Tibial artery (tissue), 4 donors: ENCODE measurements around the gene HAAO.
"Not testable (repeated sequence)": the region's sequence is repeated elsewhere in the genome, so short reads cannot be mapped to it uniquely, and the experiment has no call there.

Source experiments
- DNase-seq, 2 donors: peaks; one replicate each; pipeline ENCODE4 v3.0.0-alpha.2; 2019
- H3K27ac ChIP-seq, 2 donors: fragments of 200-600 bp; sonication (generic) in 1 of 2; 1 replicate in 1 of 2; 2 replicates in 1 of 2; pipeline ENCODE4 v1.5.1; 2018 to 2019; ENCODE audit warnings: mild to moderate bottlenecking in 1 of 2
- H3K27me3 ChIP-seq, 2 donors: fragments of 200-600 bp; sonication (generic) in 1 of 2; one replicate each; pipeline versions ENCODE4 v1.5.1 to v1.6.0; 2016 to 2019
- H3K36me3 ChIP-seq, 3 donors: fragments of 200-600 bp; sonication (generic) in 2 of 3; one replicate each; pipeline ENCODE4 v1.5.1; 2016 to 2019; ENCODE audit warnings: mild to moderate bottlenecking in 2 of 3
- H3K4me1 ChIP-seq, 4 donors: fragments of 200-600 bp; sonication (generic) in 2 of 4; 1 replicate in 3 of 4; 2 replicates in 1 of 4; pipeline ENCODE4 v1.5.1; 2016 to 2019
- H3K4me3 ChIP-seq, 2 donors: fragments of 200-600 bp; sonication (generic) in 1 of 2; 1 replicate in 1 of 2; 2 replicates in 1 of 2; pipeline ENCODE4 v1.5.1; 2018 to 2019; ENCODE audit warnings: mild to moderate bottlenecking in 2 of 2
- H3K9me3 ChIP-seq, 3 donors: fragments of 200-600 bp; sonication (generic) in 1 of 3; one replicate each; pipeline ENCODE4 v1.5.1; 2016 to 2019
- CTCF ChIP-seq, 2 experiments: fragments of 200-600 bp in 1 of 2; fragments of 450-650 bp in 1 of 2; IDR thresholded peaks; one replicate each; pipeline ENCODE4 v1.5.1; 2017 to 2019; ENCODE audit warnings: antibody characterized with exemption in 2 of 2, mild to moderate bottlenecking in 1 of 2, moderate library complexity in 1 of 2
- intact Hi-C: fragments of 100-400 bp; cut with DNase I; formaldehyde crosslinking; loops from one replicate; pipeline ENCODE4 v1.15.0; 2023; ENCODE audit warnings: low total_unique reads

The HAAO gene

GRCh38 chr2:42835577-42836371, 43.4 kb upstream of the HAAO start:
- no peak overlapping the region for H3K4me3 ChIP-seq
- no peak for TF ChIP-seq CTCF (IDR thresholded peaks at IDR 0.05)
- H3K9me3 ChIP-seq, result no peaks in the 10 kb centered on the region
- peaks cover 0 to 21% (median 11%) of the 10 kb centered on the region in 4 donors for H3K4me1 ChIP-seq
- intact Hi-C loops, result no loop called here
- peak overlapping the region; percentile 20 to 30 for H3K27ac ChIP-seq
- DNase-seq, result peak; percentile 81 to 85
- no peaks in the 10 kb centered on the region for H3K36me3 ChIP-seq
- no peaks in the 10 kb centered on the region for H3K27me3 ChIP-seq

- intact Hi-C loops, result loop anchor here (5.0 kb wide), 1 partner anchor 103 kb away; no protein-coding TSS in a partner anchor
These were observed 41.8 kb upstream of the HAAO start for GRCh38 chr2:42834161-42834560.

GRCh38 chr2:42832289-42832634, 39.9 kb upstream of the HAAO start:
- Histone ChIP-seq H3K36me3 (no peaks in the 10 kb centered on the region), H3K27me3 (no peaks in the 10 kb centered on the region), H3K27ac (no peak overlapping the region), H3K4me3 (no peak overlapping the region), H3K4me1 (peaks cover 0 to 34% (median 26%) of the 10 kb centered on the region in 4 donors), H3K9me3 (no peaks in the 10 kb centered on the region)
- TF ChIP-seq CTCF (IDR thresholded peaks at IDR 0.05), result no peak
- DNase-seq, result no peak
- intact Hi-C loops, result loop anchor here (5.0 kb wide), 1 partner anchor 105 kb away; no protein-coding TSS in a partner anchor

More at GRCh38 chr2:42834161-42834560, 41.8 kb upstream of the HAAO start:
- Histone ChIP-seq H3K9me3 (no peaks in the 10 kb centered on the region), H3K27me3 (no peaks in the 10 kb centered on the region), H3K4me1 (peaks cover 0 to 18% (median 13%) of the 10 kb centered on the region in 4 donors), H3K27ac (no peak overlapping the region), H3K4me3 (no peak overlapping the region), H3K36me3 (no peaks in the 10 kb centered on the region)
- DNase-seq, result peak in 1 of 2 donors; percentile 55
- no peak for TF ChIP-seq CTCF (IDR thresholded peaks at IDR 0.05)

- DNase-seq, result peak in 1 of 2 donors; percentile 58
- not testable (repeated sequence) for H3K4me3 ChIP-seq, H3K9me3 ChIP-seq, H3K27me3 ChIP-seq, H3K27ac ChIP-seq, H3K36me3 ChIP-seq
- peaks cover 0 to 34% (median 26%) of the 10 kb centered on the region in 4 donors for H3K4me1 ChIP-seq
- intact Hi-C loops, result loop anchor here (5.0 kb wide), 1 partner anchor 106 kb away; no protein-coding TSS in a partner anchor
These were observed 39.3 kb upstream of the HAAO start for GRCh38 chr2:42831575-42832288.

GRCh38 chr2:42830922-42831574, 38.7 kb upstream of the HAAO start:
- TF ChIP-seq CTCF (IDR thresholded peaks at IDR 0.05), result no peak
- peak in 1 of 2 donors; percentile 51 for DNase-seq
- intact Hi-C loops, result loop anchor here (5.0 kb wide), 1 partner anchor 106 kb away; no protein-coding TSS in a partner anchor

More at GRCh38 chr2:42830922-42831574, 38.7 kb upstream of the HAAO start:
- Histone ChIP-seq H3K4me1 (peaks cover 0 to 34% (median 23%) of the 10 kb centered on the region in 4 donors), H3K4me3 (no peak overlapping the region), H3K27me3 (no peaks in the 10 kb centered on the region), H3K9me3 (no peaks in the 10 kb centered on the region), H3K36me3 (no peaks in the 10 kb centered on the region), H3K27ac (no peak overlapping the region)
